Measurements from ENCODE around the gene PANX2. TPM values are rescaled to one million over a fixed set of nuclear protein-coding genes. Genes with fewer than 3 reads are reported as not detected.

Gene PANX2
- total and polyA plus RNA-seq, 2 of the 13 experiments (the other 11 are each of a cell fraction or from before 2014, with no cell fraction given) = 0.15 to 1.1 TPM

DNA sequence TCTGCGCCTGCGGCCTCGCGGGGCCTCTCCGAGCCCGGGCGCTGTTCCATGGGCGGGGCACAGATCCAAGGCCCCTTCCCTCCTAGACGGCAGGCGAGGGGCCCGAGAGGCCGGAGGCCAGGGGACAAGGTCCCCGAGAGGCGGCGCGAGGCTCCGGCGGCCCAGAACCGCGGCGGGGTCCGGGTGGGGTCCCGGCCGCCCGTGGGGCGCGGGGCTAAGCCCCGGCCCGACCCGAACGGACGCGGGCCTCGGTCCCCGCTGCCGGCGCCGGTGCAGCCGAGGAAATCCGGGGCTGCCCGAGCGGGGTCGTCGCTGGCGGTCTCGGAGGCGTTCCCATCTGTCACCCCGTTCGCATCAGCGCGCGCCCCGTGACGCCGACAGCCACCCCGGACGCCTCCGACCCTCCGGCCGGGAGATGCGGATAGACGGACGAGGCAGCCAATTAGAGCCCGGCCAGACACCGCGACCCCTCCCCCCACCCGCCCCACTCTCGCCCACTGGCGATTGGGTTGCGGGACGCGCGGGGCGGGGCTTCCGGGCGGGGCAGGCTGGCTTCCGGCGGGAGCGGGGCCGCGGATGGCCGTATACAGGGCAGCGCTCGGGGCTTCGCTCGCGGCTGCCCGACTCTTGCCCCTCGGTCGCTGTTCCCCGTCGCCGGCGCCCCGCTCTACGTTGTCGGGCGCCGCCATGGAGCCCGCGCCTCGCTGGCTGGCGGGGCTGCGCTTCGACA is 30.1 kb downstream of the PANX2 start, which contains the start of gene SELENOO (continued):
- no peak for TF ChIP-seq FOXP1 (IDR thresholded peaks at IDR 0.05)
- TF ChIP-seq FOXP1 (CRISPR knock-in tag; IDR thresholded peaks at IDR 0.05) = no peak
- no peak for TF ChIP-seq ZSCAN22 (CRISPR knock-in tag; IDR thresholded peaks at IDR 0.05)
- peak; percentile 56 for TF ChIP-seq POLR2AphosphoS5 (IDR thresholded peaks at IDR 0.05; ENCODE audit: low read depth, low read length)
- no peak for TF ChIP-seq KDM4B (CRISPR knock-in tag; IDR thresholded peaks at IDR 0.05)
- TF ChIP-seq CENPX (CRISPR knock-in tag; IDR thresholded peaks at IDR 0.05) = no peak
- TF ChIP-seq GFI1 (CRISPR knock-in tag; IDR thresholded peaks at IDR 0.05; ENCODE audit: borderline replicate concordance) = no peak
- no peak for TF ChIP-seq CEBPG (CRISPR knock-in tag; IDR thresholded peaks at IDR 0.05)
- TF ChIP-seq ZNF260 (CRISPR knock-in tag; IDR thresholded peaks at IDR 0.05; ENCODE audit: borderline replicate concordance, low read depth) = no peak
- TF ChIP-seq ZNF224 (CRISPR knock-in tag; IDR thresholded peaks at IDR 0.05) = peak; percentile 31; the same call in 1 of the 2 replicates
- TF ChIP-seq, protein P1, sequence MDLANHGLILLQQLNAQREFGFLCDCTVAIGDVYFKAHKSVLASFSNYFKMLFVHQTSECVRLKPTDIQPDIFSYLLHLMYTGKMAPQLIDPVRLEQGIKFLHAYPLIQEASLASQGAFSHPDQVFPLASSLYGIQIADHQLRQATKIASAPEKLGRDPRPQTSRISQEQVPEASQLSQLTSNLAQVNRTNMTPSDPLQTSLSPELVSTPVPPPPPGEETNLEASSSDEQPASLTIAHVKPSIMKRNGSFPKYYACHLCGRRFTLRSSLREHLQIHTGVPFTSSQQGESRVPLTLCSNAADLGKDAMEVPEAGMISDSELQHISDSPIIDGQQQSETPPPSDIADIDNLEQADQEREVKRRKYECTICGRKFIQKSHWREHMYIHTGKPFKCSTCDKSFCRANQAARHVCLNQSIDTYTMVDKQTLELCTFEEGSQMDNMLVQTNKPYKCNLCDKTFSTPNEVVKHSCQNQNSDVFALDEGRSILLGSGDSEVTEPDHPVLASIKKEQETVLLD (CRISPR knock-in tag; IDR thresholded peaks at IDR 0.05; ENCODE audit: low read depth) = no peak; the same call in 1 of the 2 replicates
- no peak for TF ChIP-seq TCF7L2 (IDR thresholded peaks at IDR 0.05; ENCODE audit: low read depth, low read length)
- TF ChIP-seq, protein P2, sequence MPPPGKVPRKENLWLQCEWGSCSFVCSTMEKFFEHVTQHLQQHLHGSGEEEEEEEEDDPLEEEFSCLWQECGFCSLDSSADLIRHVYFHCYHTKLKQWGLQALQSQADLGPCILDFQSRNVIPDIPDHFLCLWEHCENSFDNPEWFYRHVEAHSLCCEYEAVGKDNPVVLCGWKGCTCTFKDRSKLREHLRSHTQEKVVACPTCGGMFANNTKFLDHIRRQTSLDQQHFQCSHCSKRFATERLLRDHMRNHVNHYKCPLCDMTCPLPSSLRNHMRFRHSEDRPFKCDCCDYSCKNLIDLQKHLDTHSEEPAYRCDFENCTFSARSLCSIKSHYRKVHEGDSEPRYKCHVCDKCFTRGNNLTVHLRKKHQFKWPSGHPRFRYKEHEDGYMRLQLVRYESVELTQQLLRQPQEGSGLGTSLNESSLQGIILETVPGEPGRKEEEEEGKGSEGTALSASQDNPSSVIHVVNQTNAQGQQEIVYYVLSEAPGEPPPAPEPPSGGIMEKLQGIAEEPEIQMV (CRISPR knock-in tag; IDR thresholded peaks at IDR 0.05; ENCODE audit: low read depth) = no peak
- no peak for TF ChIP-seq ZNF180 (CRISPR knock-in tag; IDR thresholded peaks at IDR 0.05; ENCODE audit: borderline replicate concordance, low read depth)
- TF ChIP-seq, protein P3, sequence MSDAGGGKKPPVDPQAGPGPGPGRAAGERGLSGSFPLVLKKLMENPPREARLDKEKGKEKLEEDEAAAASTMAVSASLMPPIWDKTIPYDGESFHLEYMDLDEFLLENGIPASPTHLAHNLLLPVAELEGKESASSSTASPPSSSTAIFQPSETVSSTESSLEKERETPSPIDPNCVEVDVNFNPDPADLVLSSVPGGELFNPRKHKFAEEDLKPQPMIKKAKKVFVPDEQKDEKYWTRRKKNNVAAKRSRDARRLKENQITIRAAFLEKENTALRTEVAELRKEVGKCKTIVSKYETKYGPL (CRISPR knock-in tag; IDR thresholded peaks at IDR 0.05) = no peak
- TF ChIP-seq SCMH1 (CRISPR knock-in tag; IDR thresholded peaks at IDR 0.05; ENCODE audit: borderline replicate concordance) = no peak
- TF ChIP-seq, protein P4, sequence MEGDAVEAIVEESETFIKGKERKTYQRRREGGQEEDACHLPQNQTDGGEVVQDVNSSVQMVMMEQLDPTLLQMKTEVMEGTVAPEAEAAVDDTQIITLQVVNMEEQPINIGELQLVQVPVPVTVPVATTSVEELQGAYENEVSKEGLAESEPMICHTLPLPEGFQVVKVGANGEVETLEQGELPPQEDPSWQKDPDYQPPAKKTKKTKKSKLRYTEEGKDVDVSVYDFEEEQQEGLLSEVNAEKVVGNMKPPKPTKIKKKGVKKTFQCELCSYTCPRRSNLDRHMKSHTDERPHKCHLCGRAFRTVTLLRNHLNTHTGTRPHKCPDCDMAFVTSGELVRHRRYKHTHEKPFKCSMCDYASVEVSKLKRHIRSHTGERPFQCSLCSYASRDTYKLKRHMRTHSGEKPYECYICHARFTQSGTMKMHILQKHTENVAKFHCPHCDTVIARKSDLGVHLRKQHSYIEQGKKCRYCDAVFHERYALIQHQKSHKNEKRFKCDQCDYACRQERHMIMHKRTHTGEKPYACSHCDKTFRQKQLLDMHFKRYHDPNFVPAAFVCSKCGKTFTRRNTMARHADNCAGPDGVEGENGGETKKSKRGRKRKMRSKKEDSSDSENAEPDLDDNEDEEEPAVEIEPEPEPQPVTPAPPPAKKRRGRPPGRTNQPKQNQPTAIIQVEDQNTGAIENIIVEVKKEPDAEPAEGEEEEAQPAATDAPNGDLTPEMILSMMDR (CRISPR knock-in tag; IDR thresholded peaks at IDR 0.05) = no peak
- TF ChIP-seq, protein P5, sequence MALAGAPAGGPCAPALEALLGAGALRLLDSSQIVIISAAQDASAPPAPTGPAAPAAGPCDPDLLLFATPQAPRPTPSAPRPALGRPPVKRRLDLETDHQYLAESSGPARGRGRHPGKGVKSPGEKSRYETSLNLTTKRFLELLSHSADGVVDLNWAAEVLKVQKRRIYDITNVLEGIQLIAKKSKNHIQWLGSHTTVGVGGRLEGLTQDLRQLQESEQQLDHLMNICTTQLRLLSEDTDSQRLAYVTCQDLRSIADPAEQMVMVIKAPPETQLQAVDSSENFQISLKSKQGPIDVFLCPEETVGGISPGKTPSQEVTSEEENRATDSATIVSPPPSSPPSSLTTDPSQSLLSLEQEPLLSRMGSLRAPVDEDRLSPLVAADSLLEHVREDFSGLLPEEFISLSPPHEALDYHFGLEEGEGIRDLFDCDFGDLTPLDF (CRISPR knock-in tag; IDR thresholded peaks at IDR 0.05) = no peak
- TF ChIP-seq ZSCAN25 (CRISPR knock-in tag; IDR thresholded peaks at IDR 0.05) = no peak
- TF ChIP-seq, protein P6, sequence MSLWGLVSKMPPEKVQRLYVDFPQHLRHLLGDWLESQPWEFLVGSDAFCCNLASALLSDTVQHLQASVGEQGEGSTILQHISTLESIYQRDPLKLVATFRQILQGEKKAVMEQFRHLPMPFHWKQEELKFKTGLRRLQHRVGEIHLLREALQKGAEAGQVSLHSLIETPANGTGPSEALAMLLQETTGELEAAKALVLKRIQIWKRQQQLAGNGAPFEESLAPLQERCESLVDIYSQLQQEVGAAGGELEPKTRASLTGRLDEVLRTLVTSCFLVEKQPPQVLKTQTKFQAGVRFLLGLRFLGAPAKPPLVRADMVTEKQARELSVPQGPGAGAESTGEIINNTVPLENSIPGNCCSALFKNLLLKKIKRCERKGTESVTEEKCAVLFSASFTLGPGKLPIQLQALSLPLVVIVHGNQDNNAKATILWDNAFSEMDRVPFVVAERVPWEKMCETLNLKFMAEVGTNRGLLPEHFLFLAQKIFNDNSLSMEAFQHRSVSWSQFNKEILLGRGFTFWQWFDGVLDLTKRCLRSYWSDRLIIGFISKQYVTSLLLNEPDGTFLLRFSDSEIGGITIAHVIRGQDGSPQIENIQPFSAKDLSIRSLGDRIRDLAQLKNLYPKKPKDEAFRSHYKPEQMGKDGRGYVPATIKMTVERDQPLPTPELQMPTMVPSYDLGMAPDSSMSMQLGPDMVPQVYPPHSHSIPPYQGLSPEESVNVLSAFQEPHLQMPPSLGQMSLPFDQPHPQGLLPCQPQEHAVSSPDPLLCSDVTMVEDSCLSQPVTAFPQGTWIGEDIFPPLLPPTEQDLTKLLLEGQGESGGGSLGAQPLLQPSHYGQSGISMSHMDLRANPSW (CRISPR knock-in tag; IDR thresholded peaks at IDR 0.05; ENCODE audit: borderline replicate concordance) = no peak
- no peak for TF ChIP-seq PRPF4 (IDR thresholded peaks at IDR 0.05; ENCODE audit: low read depth, low read length, poor library complexity, severe bottlenecking)

Data from HepG2 (cell line).